GM18861 (cell line): ENCODE measurements around the gene PBX2.
"Not testable (repeated sequence)": the region's sequence is repeated elsewhere in the genome, so short reads cannot be mapped to it uniquely, and the experiment has no call there.

Experiments used
- ATAC-seq: cut with Tn5 transposase; IDR thresholded peaks from one replicate; pipeline ENCODE4 v1.9.1; 2021; ENCODE audit not compliant: unreplicated experiment

The PBX2 gene

DNA sequence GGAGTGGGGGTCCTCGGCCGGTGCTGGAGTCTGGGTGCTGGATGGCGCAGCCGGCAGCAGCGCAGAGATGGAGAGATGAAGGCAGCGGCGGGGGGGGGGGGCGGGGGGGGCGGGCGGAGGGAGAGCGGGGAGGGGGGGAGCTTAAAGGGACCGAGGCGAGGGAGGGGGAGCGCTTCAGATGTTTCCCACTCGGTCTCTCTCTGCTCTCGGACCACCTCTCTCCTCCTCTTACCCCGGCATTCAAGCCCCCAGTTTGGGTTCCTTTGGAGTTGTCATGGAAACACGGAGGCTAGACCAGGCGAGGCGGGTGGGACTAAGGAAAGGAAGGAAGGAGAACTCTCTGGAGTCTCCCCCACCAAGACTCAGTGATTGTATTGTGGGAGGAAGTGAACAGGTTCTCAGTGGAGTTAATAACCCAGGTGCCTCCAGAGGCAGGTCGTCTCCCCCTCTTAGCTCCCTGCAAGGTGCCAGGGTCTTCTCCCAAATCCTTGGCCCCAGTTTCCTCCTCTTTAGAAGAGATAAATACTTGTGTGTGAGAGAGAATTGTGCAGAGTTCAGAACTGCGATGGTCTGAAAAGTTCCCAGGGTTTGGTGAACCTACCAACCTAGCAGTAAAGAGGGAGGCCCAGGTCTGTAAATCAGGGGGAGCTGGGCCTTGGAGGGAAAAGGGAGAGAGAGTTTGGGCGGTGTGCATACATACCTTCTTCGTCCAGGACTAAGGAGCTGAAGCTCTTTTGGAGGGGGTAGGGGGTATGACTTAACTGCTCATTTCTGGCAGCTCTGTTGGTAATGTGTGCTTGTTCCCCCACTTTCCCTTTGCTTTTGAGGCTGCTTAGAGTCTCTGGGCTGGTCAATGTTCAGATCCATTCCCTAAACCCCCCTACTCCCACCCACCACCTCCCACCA is 37.9 kb downstream of the PBX2 start, which contains the start of gene PRRT1:
Gene PRRT1, minus strand, starts transcription at position 77 of the 906 bp plus-strand sequence. CDS start 112 bp downstream, outside the sequence.
- ATAC-seq = no peak

DNA sequence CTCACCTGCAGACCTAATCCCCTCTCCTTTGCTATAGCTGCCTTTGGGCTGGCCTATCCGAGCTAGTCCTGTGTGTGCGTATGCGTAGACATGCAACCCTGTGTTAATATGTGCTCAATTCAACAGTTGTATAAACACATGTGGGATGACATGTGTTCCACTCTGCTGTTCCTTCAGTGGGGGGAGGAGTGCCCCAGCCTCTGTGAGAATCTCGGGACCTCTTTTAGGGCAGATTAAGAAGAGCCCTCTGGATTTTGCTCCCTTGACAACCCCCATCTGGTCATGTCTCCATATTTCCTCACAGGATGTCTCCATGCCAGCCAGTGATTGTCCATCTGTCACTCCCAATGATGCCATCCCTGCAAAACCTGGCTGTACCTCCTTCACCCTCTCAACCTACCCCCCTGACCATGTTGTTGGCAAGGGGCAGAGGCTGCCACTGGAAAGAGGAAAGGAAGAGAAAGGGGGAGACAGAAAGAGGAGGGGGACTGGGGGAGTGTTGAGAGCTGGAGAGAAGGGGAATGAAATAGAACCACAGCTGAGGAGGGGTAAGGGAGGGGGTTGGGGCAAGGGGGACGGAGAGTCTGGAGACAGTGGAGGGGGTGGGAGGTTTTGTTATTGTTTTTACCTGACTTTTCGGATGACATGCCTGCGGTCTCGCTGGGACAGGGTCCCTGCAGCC is 38.7 kb downstream of the PBX2 start:
- ATAC-seq = no peak

DNA sequence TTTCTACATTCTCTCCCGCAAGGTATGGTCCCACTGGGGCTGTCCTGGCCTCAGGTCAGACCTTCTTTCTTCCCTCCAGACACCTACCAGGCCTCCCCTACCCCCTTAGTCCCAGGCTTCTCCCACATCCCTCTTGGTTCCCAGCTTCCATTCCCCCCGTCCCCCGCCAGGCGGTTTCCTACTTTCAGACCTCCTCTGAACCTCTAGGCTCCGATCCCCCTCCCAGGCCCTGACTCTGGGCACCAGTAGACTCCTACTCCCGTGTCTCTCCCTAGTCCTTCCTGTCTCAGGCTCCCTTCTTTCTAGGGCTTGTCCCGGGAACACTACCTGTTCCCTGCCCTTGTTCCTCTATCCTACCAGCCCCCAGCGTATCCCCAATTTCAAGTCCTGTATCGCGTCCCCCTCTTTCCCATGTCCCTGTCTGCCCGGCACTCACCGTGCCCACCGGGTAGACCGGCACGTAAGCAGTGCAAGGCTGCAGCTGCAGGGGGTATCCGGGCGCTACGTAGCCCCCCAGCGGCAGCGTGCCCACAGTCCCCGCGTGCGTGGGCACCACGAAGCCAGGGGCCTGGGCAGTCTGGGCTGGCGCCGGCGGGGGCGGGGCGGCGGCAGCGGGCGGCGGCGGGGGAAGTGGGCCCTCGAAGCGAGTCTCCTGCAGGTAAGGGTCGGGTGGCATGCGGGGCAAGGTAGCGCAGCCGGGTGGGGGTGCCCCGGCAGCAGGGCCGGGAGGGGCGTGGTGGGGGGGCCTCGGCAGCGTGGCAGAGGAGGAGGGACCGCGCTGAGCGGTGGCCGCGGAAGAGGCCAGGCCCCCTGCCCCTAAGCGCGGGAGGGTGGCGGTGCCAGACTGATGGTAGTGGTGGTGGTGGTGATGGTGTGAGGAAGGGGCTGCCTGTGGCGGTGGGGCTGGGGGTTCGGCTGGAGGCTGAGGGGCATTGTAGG is 39.8 kb downstream of the PBX2 start:
- ATAC-seq = no peak

DNA sequence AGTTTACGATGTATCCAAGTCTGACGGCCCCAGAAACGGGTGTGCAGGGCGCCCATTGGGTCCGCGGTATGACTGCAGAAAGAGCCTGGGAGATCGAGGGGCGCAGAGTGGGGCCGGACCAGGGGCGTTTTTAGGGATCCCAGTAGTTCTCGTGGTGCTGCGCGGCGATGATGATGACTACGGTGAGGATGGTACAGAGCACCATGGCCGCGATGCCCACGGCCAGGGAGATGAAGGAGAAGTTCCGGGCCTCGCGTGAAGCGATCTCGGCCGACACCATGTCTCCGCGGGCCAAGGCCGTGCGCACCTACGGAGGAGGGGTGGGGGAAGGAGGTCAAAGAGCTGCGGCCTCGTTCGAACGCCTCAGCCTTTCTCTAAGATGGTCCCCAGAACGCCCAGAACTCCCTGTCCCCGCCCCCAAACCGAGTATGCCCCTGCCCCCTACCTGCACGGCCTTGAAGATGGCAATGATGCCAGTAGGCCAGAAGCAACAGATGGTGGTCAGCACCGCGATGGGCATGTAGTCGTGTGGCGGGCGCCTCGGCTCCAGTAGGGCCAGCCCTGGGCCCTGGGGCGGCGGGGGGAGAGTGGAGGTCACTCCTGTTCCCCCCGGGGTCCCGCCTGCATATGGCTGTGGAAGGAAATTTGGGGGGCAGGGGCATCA is 40.8 kb downstream of the PBX2 start:
- no peak for ATAC-seq

DNA sequence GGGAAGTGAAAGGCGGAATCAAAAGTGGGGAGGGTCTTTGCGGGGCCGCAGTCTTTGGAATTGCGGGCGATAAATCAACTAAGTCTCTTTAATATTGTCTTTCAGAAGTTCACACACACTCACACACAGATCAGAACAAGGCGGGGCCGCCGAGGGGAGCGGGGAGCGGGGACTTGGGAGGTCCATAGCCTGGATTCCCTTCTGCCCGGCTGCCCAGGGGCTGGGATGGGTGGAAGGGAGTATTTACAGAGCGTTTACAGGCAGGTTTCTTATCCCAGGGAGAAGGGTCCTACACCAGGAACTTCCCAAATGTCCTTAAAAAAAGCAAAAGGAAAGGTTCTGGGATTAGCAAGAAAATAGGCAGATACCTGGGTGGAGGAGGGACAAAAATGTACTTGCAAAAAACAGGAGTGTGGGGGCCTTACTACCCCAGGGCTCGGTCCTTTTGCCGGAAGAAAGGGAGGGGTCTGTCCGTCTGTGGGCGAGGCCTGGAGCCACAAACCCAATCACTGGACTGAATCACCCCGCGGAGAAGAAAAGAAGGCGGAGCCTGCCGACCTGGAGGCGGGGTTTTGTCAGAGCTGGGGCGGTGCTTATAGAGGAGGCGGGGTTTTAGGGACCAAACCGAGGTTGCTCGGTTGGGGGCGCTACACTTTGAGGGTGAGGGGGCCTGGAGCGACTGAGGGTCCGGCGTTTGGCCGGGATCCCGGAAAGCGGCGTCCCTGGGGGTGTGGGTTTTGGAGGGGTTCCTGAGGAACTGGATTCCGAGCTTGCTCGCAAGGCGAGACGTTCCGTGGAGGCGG is 41.5 kb downstream of the PBX2 start:
- no peak for ATAC-seq

DNA sequence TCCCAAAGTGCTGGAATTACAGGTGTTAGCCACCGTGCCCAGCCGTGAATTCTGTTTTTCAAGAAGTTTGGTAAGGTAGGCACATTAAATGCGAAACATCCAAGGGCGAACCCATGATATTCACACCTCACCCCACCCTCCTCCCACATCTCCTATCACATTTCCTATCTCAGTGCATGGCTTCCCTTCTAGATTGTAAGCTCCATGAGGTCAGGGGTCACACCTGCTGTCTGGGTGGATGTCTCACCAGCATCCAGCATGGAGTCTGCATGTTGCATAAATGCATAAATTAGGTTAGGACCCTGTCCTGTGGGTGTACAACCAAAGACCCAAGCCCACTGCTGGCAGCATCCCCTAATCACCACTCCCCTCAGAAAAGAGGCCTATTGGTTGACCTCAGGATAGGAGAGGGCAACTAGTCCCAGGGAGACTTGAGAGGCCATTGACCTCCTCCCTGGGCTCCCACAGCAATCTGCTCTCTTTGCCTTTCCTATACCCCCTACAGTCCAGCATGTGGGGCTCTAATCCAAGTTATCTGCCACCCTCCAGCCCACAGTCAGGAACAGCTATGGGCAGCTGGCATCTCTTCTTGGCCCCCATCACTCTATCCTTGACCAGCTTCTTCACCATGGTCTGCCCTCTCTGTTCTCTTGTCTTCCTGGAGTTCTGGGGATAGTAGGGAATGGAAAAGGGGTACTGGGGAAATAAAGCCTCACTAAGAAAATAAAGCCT is 42.4 kb downstream of the PBX2 start:
- ATAC-seq = no peak

DNA sequence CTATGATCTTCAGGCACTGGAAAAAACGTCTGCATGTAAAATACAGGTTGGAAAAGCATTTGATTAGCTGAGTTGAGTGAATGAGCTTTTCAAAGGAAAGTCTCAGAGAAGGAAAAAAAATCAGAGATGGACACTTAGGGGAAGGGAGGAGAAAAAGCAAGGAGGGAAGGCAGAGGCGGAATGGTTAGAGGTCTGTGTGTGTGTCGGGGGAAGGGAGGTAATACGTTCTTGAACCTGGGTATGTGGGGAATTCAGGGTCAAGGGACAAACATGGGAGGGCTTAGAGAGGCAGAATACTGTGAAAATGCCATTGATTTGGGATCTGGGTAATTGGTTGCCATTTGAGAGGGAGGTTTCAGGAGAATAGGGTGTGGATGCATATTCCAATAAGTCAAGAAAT is 43.3 kb downstream of the PBX2 start:
- ATAC-seq = no peak

DNA sequence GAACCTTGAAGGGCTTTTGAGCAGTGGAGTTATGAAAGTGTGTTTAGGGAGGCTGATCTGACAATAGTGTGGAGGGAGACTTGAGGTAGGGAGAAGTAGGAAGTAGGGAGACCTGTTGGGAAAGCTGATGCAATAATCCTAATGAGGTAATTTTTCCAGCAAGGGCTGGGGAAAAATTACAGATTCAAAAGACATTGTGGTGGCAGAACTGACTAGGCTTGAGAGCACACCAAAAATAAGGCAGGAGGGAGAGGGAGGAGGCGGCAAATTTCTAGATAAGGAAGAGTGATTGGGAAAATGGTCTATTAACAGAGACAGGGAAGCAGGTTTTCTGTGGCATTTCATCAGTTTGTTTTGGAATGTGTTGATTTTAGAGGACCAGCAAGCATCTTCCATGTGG is 43.7 kb downstream of the PBX2 start:
- no peak for ATAC-seq

DNA sequence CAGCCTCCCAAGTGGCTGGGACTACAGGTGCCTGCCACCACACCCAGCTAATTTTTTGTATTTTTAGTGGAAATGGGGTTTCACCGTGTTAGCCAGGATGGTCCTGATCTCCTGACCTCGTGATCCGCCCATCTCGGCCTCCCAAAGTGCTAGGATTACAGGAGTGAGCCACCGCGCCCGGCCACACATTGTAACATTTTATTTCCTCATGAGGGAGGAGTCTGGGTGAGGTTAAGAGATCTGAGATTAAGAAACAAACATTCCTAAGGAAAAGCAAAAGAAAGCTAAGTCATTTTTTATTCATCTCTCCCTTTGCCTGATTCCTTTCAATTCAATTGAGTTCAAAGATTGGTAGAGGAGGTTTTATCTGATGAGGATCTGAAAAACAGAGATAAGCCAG is 45.8 kb downstream of the PBX2 start:
- ATAC-seq = not testable (repeated sequence)

DNA sequence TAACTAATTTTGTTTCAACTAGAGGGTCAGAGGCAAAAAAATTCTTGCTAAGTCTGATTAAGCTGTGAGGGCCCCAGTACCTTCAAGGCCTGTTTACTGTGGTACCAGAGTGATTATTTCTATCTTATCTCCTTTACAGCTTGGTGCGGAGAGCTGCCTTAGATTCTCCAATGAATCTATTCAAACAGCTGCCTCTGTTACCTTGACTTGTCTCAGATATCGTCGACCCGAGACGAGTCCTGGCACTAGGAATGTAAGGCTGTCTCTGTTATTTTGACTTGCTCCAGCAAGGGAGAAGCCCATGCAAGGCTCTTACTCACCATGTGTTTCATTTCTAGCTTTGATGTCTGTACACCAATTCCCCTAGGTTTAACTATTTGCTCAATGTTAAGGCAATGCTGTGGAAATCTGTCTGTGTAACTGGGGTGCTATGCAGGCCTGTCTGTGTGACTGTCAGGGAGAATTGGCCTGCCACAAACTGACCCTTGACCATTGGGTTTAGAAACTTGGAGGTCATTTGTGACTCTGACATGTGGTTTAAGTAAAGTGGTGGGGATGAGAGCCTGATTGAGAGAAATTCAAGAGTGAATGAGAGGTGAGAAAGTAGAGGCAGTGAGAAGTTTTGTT is 49.5 kb downstream of the PBX2 start:
- no peak for ATAC-seq

DNA sequence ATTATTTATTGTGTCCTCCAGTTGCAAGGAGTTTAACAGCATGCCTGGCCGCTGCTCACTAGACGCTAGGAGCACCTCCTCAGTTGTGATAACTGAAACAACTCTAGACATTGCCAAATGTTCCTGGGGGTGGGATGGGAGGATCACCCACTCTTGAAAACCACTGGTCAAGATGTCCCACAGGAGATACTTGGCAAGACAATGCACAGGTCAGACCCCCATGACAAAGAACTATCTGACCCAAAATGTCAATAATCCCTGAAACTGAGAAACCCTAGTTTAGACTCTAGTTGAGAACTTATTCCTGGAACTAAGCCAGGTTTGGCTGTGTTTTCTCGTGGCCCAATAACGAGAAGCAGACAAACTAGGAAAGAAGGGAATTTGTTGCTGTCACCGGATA is 50.4 kb downstream of the PBX2 start:
- ATAC-seq = no peak

DNA sequence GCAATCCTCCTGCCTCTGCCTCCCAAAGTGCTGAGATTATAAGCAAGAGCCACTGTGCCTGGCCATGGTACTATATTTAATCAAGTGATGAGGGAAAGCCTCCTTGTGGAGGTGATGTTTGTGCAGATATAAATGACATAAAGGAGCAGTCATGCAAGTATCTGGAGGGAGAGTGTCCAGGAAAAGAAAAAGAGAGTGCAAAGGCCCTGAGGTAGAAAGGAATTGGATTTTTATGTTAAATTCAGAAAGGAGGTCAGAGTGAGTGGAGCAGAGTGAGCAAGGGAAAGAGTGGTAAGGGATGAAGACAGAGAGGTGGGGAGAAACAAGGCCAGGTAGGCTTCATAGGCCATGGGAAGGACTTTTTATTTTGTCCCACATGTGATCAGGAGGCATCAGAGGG is 52.5 kb downstream of the PBX2 start:
- no peak for ATAC-seq
